Measurements from ENCODE around the gene IQCM.

Gene IQCM

GRCh38 chr4:149788300-149788699 is 27.3 kb downstream of the IQCM start:
- ChIA-PET POLR2A (no interaction called here), CTCF (no interaction called here)
- TF ChIP-seq, protein P1, sequence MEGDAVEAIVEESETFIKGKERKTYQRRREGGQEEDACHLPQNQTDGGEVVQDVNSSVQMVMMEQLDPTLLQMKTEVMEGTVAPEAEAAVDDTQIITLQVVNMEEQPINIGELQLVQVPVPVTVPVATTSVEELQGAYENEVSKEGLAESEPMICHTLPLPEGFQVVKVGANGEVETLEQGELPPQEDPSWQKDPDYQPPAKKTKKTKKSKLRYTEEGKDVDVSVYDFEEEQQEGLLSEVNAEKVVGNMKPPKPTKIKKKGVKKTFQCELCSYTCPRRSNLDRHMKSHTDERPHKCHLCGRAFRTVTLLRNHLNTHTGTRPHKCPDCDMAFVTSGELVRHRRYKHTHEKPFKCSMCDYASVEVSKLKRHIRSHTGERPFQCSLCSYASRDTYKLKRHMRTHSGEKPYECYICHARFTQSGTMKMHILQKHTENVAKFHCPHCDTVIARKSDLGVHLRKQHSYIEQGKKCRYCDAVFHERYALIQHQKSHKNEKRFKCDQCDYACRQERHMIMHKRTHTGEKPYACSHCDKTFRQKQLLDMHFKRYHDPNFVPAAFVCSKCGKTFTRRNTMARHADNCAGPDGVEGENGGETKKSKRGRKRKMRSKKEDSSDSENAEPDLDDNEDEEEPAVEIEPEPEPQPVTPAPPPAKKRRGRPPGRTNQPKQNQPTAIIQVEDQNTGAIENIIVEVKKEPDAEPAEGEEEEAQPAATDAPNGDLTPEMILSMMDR (IDR thresholded peaks at IDR 0.05; ENCODE audit: control extremely low read depth, extremely low read depth, low read depth, missing control alignments): no peak
- no peak for DNase-seq (ENCODE audit: extremely low spot score)

GRCh38 chr4:149785696-149786431 is 29.8 kb downstream of the IQCM start:
- TF ChIP-seq, protein P1 (IDR thresholded peaks at IDR 0.05; ENCODE audit: control extremely low read depth, extremely low read depth, low read depth, missing control alignments): no peak
- POLR2A ChIA-PET: no interaction called here
- DNase-seq (ENCODE audit: extremely low spot score): no peak
- CTCF ChIA-PET: no interaction called here

DNA sequence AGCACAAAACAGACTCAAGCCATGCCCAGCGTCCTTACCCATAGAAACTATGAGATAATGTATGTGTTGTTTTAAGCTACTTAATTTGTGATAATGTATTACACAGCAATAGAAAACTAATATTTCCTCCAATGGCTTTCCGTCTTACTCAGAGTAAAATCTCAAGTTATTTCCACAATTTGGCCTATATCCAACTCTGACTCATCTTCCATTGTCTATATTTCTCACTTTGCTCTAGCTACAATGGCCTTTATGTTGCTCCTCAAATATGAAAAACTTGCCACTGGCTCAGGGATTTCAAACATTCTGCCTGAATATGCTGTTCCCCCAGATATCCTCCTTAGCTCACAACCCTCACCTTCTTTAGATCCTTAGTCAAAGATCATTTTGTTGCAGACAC is 31.6 kb downstream of the IQCM start:
- no peak for DNase-seq (ENCODE audit: extremely low spot score)

GRCh38 chr4:149781150-149781549 is 34.5 kb downstream of the IQCM start:
- TF ChIP-seq, protein P1 (IDR thresholded peaks at IDR 0.05; ENCODE audit: control extremely low read depth, extremely low read depth, low read depth, missing control alignments): no peak
- no peak for DNase-seq (ENCODE audit: extremely low spot score)
- ChIA-PET CTCF (interaction anchor here (0.6 kb wide), 1 partner anchor 9 kb away, joined by 3 read pairs; no protein-coding TSS in a partner anchor), POLR2A (no interaction called here)

More for the DNA sequence above, 31.6 kb downstream of the IQCM start:
- TF ChIP-seq, protein P1 (IDR thresholded peaks at IDR 0.05; ENCODE audit: control extremely low read depth, extremely low read depth, low read depth, missing control alignments): no peak
- CTCF ChIA-PET: interaction anchor here (1.2 to 1.4 kb wide), 3 partner anchors 8 to 41 kb away, joined by 3 to 4 read pairs (median 4); no protein-coding TSS in a partner anchor
- POLR2A ChIA-PET: no interaction called here

DNA sequence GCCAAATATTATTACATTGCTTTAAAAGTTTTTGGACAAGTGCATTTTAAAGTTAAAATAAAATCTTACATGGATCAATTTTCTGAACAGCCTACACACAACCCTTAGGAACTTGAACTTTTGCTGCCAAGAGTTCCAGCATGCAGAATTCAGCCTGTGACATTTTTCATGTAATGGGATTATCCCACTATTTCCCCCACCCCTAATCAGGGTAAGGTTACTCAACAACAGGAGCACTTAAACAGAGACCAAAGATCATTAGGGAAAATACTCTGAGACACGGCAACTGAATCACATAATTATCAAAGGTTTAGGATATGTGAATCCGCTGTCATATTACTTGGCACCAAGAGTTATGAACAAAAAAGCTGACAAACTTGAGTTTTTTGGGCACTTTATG is 47.2 kb downstream of the IQCM start:
- CTCF ChIA-PET: no interaction called here
- no peak for DNase-seq (ENCODE audit: extremely low spot score)
- TF ChIP-seq, protein P1 (IDR thresholded peaks at IDR 0.05; ENCODE audit: control extremely low read depth, extremely low read depth, low read depth, missing control alignments): no peak
- POLR2A ChIA-PET: no interaction called here

DNA sequence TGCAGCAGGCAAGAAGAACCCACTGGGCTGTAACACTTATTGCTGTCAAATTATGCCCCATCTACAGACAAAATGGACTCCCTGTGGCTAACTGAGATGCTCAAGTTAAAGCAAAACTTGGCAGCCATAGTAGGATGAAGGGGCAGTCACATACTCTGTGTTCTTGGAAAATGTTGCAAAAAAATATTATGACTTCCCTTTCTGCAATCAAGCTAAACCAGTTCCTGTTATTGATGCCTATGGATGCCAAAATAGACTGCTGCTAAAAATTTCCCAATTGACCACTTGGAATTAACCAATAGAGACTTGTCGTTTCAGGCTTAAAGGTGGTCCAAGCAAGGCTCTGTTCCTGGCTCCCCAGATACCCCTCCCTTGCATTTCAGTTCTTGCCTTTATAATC is 49.5 kb downstream of the IQCM start:
- ChIA-PET POLR2A (no interaction called here), CTCF (no interaction called here)
- TF ChIP-seq, protein P1 (IDR thresholded peaks at IDR 0.05; ENCODE audit: control extremely low read depth, extremely low read depth, low read depth, missing control alignments): no peak
- DNase-seq (ENCODE audit: extremely low spot score): no peak

All from GM10248 (cell line).